Activated CD8-positive, alpha-beta memory T cell treated with anti-CD3 and anti-CD28 coated beads, Interleukin-2, amount 50 U/mL, for 48 hours (primary cell): Measurements from ENCODE around the gene NEK5.
"Not testable (repeated sequence)": the region's sequence is repeated elsewhere in the genome, so short reads cannot be mapped to it uniquely, and the experiment has no call there.

Experiments
- DNase-seq: peaks from one replicate; pipeline ENCODE4 v3.0.0-alpha.2; 2020

Gene NEK5, protein sequence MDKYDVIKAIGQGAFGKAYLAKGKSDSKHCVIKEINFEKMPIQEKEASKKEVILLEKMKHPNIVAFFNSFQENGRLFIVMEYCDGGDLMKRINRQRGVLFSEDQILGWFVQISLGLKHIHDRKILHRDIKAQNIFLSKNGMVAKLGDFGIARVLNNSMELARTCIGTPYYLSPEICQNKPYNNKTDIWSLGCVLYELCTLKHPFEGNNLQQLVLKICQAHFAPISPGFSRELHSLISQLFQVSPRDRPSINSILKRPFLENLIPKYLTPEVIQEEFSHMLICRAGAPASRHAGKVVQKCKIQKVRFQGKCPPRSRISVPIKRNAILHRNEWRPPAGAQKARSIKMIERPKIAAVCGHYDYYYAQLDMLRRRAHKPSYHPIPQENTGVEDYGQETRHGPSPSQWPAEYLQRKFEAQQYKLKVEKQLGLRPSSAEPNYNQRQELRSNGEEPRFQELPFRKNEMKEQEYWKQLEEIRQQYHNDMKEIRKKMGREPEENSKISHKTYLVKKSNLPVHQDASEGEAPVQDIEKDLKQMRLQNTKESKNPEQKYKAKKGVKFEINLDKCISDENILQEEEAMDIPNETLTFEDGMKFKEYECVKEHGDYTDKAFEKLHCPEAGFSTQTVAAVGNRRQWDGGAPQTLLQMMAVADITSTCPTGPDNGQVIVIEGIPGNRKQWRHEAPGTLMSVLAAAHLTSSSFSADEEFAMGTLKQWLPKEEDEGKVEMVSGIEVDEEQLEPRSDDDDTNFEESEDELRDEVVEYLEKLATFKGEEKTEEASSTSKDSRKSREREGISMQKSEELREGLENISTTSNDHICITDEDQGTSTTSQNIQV

DNA sequence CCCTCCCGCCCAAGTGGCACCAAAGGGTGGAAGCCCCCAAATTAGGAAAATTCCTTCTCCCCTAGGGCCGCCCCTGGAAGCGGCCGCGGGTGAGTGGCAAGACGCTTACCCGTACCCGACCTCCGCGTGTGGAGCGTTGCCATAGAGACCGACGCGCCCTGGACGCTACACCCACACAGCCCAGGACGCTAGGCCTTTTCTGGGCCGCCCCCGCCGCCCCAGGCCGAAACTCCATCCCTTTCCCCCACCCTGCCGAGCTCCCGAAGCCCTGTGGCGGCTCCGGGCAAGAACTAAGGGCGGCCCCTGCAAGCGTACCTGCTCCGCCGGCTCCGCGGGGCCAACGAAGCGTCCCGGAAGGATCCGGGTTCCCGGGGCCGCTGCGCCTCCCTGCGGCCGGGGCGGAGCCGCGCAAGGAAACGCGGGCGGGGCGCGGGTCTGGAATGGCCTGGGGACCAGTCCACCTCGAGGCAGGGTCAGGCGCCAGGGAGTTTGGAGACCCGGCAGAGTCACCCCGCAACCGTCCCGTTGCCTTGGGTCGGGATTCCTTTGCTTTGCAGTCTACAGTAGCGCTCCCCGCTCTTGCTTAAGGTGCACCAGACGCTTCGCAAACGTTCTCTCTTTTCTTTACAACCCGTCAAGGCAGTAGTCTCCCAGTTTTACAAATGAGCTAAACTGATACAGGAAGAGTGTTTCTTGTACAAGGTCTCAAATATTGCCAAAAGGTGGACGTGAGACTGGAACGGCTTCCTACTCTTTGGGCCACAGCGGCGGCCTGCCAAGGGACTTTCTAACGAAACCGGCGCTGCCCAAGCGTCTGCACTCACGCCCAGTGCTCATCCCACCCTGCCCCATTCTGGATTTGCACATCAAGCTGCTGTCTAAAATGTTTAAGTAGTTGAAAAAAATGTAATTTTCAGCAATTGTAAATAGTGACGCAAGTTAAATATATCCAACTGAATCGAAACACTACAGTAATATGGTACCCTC lies at the start of gene NEK5:
NEK5 (minus strand) TSS at position 360 of the 987 bp plus-strand sequence. CDS start 1,591 bp downstream, outside the sequence.
- DNase-seq = peak; percentile 84

DNA sequence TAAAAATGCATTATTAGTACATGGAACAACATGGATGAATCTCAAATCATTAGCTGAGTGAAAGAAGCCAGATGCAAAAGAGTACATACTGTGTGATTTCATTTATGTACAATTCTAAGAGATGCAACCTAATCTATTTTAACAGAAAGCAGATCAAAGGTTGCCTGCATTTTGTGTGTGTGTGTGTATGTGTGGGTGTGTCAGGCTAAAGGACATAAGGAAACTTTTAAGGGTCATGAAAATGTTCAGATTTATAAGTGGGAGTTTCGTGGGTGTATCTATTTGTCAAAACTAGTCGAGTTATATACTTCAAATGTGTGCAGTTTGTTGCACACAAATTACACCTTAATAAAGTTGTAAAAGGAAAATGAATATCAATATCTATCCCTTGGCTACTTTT lies 48.4 kb upstream of the NEK5 start:
- DNase-seq = no peak

DNA sequence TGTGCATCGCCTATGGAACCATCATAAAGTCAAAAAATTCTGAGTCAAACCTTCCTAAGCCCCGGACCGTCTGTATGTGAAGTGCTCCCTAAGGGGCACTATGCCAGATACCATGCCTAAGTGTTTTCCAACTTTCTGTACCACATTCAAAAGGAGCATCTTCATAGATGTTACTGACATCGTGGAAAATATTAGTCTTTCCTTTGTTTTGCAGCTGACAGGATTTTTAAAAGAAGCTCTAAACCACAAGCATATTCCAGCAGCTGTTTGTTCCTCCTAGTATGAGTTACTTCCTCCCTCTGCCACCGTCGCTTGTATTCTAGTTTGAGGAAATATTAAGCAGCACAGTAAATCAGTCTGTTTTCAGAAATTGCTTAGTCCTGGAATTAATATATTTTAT lies 45.1 kb upstream of the NEK5 start:
- DNase-seq = not testable (repeated sequence)

DNA sequence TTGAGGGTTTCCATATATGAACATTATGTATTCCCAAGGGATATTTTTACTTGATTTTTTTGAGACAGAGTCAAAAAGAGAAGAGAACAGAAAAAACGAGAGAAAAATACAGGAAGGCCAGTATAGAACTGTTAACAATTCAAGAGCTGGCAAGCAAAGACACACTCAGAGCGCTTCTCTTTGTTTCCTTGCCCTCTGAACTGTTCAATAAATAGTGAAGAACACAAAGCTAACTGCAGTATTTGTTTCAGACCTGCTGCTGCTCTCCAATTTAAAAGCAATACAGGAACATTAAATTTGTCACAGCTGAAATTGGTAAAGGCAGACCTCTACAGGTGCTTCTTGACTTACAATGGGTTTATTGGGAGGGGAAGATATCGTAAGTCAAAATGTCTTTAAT lies 44.5 kb upstream of the NEK5 start:
- no peak for DNase-seq

DNA sequence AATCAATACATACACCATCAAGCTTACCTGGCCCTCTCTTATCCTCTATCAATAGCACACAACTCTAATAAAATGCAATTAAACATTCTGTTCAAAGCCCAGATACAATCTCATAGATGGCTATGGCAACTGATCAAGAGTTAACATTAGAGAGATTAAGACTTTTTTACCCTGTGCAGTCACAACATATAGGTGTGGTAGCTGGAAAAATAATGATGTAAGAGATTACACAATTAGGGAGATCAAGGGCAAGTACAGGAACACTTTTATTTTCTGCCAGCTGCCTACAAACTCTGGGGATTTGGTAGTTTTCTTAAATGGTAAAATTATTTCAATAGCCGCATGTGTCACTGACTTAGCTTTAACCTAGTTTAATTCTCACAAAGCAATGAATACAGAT lies 42.8 kb upstream of the NEK5 start:
- DNase-seq = not testable (repeated sequence)

DNA sequence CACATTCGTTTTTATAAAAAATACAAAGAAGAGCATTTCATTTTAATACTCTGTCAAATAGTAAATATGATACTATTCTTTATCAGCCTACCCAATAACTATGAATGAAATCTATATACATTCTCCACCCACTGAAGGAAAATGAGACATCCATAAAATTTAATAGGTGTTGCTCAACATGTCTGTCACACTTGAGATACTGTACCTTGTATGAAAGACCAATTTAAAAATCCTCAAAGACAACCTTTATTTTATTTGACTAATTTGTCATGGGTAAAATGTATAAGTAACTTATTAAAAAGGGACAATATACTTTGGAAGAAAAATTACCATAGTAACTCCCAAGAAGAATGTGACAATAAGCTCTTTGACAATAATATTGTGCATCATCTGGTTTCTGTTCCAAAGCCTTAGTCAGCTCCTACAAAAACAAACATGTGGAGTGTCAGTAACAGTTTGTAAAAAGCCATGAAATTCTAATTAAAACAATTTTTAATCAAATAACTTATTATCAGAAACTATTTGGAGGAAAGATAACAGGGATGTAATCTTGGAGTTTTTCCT lies 42.0 kb upstream of the NEK5 start:
- DNase-seq = not testable (repeated sequence)

DNA sequence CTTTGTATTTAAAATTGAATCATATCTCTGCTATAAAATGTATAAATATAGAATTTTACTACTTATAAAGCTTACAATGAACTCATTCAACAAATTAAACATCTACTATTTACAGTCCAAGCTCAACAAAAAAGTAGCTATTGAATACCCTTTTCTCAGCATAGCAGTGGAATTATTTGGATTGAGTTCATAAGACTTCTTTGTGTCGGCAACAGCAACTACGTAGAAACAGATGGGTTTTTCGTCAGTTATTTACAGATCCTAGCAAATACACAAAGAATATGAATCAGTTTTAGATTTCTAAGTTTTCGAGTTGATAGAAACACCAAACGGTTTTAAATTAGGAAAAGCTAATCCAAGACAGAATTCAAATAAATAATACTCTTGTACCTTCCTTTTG lies 41.0 kb upstream of the NEK5 start:
- DNase-seq = no peak

DNA sequence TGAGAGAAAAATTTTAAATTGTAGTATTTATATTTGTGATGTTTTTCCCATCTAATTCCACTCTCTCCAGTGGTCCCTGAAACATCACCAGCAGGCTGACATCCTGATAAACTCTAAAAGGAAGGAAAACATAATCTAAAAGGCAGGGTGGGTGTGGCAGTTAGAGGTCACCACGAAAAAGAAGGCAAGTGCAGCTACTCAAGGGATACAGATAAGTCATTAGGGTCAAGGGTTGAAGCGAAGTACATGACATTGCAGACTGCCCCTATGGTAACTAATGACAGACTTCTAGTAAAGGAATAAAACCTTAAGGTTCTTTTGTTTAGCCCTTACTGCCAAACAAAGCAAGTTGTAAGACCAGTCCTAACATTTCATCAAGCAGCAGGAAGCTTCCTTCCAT lies 36.5 kb upstream of the NEK5 start:
- no peak for DNase-seq

DNA sequence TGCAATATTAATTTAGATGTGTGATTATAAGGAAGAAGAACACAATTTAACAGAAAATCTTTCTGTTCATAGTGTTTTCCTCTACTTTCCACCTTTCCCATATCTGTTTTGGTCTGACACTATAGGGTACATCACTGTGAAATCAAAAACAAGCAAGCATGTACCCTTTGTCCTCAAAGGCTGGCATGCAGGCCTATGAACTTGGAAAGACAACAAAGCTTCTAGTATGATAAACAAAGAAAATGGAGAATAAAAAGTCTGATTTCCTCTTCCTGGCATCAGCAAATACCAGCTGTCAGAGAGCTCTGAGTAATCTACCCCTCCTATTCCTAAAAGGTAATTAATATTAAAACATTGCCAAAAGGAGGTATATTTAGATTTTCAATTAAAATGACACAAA lies 36.1 kb upstream of the NEK5 start:
- no peak for DNase-seq

DNA sequence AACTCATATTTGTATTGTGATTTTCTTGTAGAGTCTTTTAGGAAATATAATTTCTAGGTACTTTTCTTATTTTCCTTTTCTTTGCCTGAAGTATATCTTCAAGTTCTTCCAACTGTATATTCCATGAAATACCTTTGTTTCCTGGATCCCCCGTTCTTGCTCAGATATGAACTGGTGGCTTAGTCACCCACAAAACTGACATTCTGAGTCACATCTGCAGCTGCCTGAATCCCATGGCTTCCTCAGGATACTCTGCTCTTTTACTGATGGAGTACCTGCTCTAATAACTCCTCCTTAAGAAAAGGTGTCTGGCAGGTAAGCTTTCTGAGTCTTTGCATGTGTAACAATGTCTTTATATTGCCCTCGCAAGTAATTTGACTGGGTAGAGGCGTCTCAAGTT lies 35.0 kb upstream of the NEK5 start:
- DNase-seq = not testable (repeated sequence)

DNA sequence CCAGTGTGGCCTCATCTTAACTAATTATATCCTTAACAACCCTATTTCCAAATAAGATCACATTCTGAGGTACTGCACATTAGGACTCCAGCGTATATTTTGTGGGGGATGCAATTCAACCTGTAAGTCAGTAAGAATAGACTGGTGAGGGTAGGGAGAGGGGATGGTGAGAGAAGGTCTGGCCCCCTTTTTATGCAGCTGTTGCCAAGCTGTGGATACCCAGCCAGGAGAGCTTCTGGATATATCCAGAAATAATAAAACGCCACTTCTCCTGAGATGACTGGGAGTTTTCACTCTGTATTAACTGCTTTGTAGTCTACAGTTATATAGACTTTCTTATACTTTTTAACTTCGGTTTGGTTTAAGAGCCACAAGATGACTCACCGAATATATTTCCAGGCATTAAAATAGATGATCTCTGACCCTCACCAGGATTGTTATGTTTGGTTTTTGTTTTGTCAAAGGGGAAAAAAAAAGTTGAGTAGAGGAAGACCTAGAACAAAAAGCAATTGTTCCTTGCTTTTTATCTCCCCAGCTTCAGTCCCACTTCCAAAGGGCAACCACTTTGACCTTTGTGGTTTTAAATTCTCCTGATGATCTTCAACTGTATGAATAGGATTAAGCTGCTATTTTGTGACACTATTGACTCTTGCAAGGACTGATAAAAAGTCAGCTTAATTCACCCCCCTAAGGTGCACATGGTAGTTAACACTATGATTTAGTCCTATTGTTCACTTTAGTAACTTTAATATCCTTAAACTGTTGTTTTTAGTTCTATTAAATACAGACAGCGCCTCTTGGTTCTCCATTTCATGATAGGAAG lies 33.6 kb upstream of the NEK5 start:
- no peak for DNase-seq

DNA sequence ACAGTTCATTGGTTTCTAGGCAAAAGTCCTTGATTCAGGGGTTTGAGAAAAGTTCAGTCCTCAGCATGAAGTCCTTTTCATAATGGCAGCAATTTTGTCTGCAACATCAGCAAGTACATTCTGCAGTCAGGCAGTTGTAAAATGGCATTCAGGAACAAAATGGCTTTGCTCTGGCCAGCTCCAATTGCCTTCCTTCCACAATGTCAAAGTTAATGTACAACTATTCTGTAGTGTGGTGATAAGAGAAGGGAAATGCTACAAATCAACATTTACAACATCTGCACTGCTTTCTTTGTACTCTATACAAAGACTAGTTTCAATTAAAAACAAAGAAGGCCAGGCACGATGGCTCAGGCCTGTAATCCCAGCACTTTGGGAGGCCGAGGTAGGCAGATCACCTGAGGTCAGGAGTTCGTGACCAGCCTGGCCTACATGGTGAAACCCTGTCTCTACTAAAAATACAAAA lies 32.3 kb upstream of the NEK5 start:
- no peak for DNase-seq

DNA sequence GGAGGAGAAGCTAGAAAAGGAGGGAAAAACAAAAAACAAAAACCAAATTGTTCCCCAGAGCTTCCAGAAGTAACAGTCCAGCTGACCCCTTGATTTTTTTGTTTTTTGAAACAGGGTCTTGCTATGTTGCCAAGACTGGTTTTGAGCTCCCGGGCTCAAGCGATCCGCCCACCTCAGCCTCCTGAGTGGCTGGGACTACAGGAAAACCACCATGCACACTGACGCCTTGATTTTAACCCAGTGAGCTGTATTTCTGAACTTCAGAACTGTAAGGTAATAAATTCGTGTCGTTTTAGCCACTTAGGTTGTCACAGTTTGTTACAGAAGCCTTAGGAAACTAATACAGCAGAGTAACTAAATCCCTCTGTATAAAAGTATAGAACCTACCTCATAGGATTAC lies 31.6 kb upstream of the NEK5 start:
- no peak for DNase-seq

DNA sequence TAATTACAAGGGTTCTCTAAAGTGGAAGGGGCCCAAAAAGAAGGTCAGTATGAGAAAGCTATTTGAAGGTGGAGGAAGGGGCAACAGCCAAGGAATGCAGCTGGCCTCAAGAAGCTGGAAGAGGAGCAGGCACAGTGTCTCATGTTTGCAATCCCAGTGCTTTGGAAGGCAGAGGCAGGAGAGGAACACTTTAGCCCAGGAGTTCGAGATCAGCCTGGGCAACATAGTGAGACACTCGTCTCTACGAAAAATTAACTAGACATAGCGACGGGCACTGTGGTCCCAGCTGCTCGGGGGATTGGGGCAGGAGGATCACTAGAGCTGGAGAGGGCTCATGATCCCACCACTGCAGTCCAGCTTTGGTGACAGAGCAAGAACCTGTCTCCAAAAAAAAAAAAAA lies 31.2 kb upstream of the NEK5 start:
- no peak for DNase-seq

DNA sequence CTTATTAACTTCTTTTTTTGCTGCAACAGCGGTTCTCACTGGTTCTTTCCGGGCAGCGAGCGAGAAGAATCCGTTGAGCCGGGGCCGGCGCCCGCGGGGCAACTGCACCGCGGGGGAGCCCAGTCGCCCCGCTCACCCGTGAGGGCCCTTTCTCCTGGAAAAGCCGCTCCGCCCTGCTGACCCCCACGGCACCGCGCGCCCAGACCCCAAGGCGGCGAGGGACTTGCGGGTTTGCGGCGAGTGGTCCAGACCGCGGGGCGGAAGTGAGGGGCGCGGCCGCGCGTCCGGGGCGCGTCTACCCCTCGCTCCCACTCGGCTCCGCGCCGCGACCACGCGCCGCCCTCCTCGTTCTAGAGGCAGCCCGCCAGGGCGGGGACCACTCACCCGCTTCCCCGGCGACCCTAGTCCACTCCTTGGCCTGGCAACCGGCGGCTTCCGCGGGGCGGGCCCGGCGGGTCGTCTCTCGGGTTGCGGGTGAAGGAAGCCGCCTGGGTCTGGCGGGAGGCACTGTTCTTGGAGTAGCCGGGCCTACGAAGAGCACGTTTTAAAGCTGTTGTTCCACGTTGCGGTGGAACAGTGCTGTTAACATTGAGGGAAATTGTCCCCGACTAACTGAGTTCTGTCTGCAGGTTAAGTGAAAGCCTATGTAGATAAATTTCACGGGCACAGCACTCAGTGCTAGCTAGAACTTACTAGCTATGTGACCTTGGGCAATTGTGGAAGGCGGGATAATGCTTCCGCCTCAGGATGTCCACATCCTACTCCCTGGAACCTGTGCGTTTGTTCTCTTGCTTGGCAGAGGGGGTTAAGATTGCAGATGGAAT lies 30.5 kb upstream of the NEK5 start, which contains the start of gene NEK3:
NEK3 (minus strand) TSS at position 439 of the 824 bp plus-strand sequence. CDS start 3,406 bp downstream, outside the sequence.
- DNase-seq = peak; percentile 76

DNA sequence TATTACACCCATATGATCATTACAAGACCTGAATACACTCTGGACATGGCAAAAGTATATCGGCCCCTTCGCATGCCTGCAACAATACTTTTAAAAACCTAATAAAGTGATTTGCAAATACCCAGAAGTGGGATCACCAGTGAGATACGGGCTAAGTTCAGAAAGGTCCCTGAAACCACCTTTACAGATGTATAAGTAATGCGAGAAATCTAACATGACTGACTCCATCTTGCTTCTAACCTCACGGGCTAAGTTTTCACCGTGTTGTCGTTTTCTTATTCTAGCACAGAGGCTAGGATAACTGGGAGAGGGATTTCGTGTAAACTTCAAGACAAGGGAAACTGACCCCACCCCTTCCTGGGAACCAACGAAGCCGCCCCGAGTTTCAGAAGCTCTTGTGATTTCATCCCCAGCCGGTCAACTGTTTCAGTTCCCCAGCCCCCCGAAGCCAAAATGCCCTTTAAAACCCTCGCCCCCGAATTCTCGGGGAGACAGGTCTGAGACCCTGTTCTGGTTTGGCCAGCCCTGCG lies 29.8 kb upstream of the NEK5 start:
- no peak for DNase-seq

DNA sequence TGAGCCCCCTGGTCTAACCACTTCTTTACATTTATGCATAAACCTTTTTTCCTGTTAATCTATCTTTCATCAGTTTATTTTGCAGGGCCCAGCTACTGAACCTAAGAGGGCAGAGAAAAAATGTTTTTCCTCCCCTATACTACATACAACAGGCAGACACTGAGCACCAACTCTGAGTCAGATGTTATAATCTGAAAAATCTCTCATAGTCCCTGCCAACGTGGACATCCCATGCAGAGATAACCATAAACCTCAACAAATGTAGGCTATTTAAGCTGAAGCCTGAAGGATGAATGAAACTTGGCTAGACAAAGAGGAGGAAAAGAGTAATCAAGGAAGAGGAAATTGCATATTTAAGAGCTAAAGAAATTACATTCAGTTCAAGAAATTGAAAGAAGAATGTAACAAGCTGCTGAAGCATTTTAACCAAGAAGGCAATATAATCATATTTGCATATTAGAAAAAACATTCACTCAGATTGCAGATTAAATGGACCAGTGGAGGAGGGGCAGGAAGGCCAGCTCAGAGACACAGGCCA lies 27.9 kb upstream of the NEK5 start:
- DNase-seq = no peak

DNA sequence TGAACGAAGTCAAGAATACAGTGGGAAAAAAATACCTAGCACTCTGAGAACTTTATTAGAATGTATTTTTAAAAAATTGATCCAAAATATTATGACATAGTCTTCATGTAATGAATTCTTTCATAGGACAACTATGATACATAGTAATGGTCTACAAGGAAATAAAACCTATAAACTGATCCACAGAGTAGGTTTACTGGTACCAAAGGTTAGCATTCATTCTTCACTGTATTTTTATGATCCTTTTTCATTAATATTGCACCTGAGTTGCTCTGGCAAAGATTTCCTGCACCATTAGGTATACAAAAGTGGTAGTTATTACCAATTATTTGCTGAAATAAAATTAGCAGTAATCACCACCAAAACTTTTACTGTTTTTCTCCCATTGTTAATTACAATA lies 26.3 kb upstream of the NEK5 start:
- no peak for DNase-seq

DNA sequence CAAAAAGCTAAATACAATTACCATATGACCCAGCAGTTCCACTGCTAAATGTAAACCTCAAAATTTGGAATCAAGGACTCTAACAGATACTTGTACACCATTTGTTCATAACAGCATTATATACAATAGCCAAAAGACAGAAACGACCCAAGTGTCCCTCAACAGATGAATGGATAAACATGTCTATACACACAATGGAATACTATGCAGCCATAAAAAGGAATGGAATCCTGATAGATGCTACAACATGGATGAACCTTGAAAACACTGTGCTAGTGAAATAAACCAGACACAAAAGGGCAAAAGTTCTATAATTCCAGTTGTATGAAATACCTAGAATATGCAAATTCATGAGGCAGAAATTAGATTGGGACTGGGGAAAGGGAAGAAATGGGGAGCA lies 18.4 kb upstream of the NEK5 start:
- DNase-seq = no peak

DNA sequence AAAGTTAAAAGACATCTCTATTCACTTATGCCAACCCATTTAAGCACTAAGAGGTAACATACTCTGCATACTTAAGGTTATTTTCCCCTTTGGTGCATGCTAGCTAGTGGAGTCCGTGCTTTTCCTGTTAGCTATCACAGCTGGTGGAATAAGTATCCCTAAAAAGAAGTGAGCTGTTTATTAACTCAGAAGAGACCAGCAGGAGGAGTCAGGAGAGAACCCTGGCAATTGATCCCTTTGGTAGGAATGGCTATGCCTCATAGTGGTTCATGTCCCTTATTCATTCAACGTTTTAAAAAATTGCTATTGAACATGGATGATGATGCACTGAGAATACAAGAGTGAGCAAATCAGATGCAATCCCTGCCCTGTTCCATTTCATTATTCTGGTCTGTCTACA lies 12.4 kb upstream of the NEK5 start:
- no peak for DNase-seq
